ENCODE results near the gene UBXN2A.

The UBXN2A gene

DNA sequence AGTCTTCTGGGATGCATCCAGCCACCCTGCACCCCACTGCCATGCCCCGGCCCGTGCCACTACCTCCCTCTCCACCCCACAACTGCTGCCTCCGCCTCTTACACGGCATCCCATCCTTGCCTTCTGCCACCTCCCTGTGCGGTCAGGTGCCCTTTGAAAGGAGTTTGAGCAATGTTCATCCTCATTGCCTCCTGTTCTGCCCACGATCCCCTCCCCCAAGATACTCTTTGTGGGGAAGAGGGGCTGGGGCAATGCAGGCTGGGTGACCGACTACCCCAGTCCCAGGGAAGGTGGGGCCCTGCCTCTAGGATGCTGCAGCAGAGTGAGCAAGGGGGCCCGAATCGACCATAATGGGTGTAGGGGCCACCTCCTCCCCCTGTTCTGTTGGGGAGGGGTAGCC is 78.0 kb downstream of the UBXN2A start:
- Histone ChIP-seq H3K4me3 (ENCODE audit: low read depth, low read length) (no peak overlapping the region), H3K27me3 (ENCODE audit: control insufficient read depth, insufficient read depth, low read length) (no peaks in the 10 kb centered on the region), H3K9me3 (ENCODE audit: control insufficient read depth, low read length) (no peaks in the 10 kb centered on the region), H2AFZ (no peak overlapping the region), H3K27ac (no peak overlapping the region), H3K4me1 (no peaks in the 10 kb centered on the region), H3K79me2 (no peaks in the 10 kb centered on the region), H3K4me2 (ENCODE audit: low read length) (no peak overlapping the region), H3K36me3 (ENCODE audit: control insufficient read depth, insufficient read depth, low read length) (no peaks in the 10 kb centered on the region), H3K9ac (no peak overlapping the region)
- TF ChIP-seq, protein P1, sequence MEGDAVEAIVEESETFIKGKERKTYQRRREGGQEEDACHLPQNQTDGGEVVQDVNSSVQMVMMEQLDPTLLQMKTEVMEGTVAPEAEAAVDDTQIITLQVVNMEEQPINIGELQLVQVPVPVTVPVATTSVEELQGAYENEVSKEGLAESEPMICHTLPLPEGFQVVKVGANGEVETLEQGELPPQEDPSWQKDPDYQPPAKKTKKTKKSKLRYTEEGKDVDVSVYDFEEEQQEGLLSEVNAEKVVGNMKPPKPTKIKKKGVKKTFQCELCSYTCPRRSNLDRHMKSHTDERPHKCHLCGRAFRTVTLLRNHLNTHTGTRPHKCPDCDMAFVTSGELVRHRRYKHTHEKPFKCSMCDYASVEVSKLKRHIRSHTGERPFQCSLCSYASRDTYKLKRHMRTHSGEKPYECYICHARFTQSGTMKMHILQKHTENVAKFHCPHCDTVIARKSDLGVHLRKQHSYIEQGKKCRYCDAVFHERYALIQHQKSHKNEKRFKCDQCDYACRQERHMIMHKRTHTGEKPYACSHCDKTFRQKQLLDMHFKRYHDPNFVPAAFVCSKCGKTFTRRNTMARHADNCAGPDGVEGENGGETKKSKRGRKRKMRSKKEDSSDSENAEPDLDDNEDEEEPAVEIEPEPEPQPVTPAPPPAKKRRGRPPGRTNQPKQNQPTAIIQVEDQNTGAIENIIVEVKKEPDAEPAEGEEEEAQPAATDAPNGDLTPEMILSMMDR (IDR thresholded peaks at IDR 0.05): no peak

DNA sequence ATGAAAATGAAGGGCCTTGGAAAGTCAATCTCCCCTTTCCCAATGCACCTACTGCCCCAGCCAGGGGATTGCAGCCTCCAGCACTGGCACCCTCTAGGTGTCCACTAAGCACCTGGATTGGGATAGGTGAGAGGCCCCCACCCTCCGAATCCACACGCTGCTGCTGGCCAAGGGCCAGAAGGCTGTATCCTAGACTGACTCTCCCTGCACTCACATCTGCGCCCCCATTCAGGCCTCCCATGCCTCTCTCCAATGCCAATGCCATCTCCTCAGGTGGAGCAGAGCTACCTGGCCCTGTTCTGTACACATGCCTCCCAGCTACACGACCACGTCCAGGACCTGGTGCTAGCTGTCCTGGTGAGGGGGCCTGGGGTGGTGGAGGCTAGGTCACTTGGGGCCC is 79.5 kb downstream of the UBXN2A start:
- H3K9me3 ChIP-seq (ENCODE audit: control insufficient read depth, low read length): no peaks in the 10 kb centered on the region
- H3K27me3 ChIP-seq (ENCODE audit: control insufficient read depth, insufficient read depth, low read length): no peaks in the 10 kb centered on the region
- no peak overlapping the region for H3K4me3 ChIP-seq (ENCODE audit: low read depth, low read length)
- H3K4me2 ChIP-seq (ENCODE audit: low read length): no peak overlapping the region
- no peak overlapping the region for H3K27ac ChIP-seq
- no peaks in the 10 kb centered on the region for H3K79me2 ChIP-seq
- no peak overlapping the region for H3K9ac ChIP-seq
- no peaks in the 10 kb centered on the region for H3K4me1 ChIP-seq
- TF ChIP-seq, protein P1 (IDR thresholded peaks at IDR 0.05): no peak
- H2AFZ ChIP-seq: no peak overlapping the region
- no peaks in the 10 kb centered on the region for H3K36me3 ChIP-seq (ENCODE audit: control insufficient read depth, insufficient read depth, low read length)

DNA sequence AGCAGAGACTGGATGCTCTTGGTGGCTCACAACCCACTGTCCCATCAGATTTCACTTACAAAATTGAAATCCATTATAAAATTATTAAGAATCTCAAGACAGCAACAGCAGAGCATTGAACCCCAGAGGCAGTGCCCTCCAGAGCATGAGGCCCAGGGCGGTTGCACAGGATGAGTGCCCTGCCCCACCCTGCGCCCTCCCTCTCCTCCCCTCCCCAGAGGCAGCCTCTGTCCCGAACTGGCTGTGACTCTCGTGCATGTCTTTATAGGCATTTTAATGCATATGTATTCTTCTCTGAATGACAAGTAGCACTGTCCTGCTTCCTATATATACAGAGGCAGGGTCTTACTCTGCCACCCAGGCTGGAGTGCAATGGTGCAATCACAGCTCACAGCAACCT is 80.0 kb downstream of the UBXN2A start:
- H3K79me2 ChIP-seq: no peaks in the 10 kb centered on the region
- no peak overlapping the region for H3K9ac ChIP-seq
- H3K27ac ChIP-seq: no peak overlapping the region
- H3K27me3 ChIP-seq (ENCODE audit: control insufficient read depth, insufficient read depth, low read length): no peaks in the 10 kb centered on the region
- H3K9me3 ChIP-seq (ENCODE audit: control insufficient read depth, low read length): no peaks in the 10 kb centered on the region
- TF ChIP-seq, protein P1 (IDR thresholded peaks at IDR 0.05): no peak
- no peak overlapping the region for H2AFZ ChIP-seq
- H3K4me2 ChIP-seq (ENCODE audit: low read length): no peak overlapping the region
- H3K4me1 ChIP-seq: no peaks in the 10 kb centered on the region
- no peak overlapping the region for H3K4me3 ChIP-seq (ENCODE audit: low read depth, low read length)
- no peaks in the 10 kb centered on the region for H3K36me3 ChIP-seq (ENCODE audit: control insufficient read depth, insufficient read depth, low read length)

DNA sequence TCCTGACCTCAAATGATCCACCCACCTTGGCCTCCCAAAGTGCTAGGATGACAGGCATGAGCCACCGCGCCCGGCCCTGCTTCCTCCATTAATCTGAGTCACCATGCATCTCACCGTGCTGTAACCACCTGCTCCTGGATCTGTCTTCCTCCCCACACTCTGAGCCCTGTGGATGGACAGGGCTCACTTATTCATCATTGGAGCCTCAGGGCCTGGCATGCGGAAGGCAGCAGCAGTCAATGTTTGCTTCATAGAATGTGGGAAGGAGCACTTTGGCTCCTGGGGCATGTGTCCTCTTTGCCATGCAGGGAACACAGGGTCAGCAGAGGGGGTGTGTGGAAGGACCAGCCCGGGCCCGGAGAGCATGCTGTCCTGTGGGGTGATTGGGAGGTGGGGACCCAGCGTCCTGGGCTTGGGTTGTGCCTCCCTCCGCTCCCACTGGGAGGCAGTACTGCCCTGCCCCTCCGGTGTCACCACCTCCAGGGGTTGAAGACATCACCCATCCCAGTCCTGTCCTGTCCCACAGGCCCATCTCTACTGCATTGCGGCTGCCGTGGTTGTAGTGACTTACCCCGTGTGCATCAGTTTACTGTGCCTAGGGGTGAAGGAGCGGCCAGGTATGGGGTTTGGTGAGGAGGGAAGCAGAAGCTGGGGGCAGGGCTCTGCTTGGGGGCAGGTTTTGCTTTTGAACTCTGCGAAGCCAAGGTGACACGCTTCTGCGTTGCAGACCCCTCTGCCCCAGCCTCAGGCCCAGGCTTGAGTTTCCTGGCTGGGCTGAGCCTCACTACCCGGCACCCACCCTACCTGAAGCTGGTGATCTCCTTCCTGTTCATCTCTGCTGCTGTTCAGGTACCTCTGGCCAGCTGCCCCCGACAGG is 81.1 kb downstream of the UBXN2A start:
- no peak overlapping the region for H3K4me2 ChIP-seq (ENCODE audit: low read length)
- H3K27ac ChIP-seq: no peak overlapping the region
- no peak overlapping the region for H3K4me3 ChIP-seq (ENCODE audit: low read depth, low read length)
- H2AFZ ChIP-seq: no peak overlapping the region
- H3K4me1 ChIP-seq: no peaks in the 10 kb centered on the region
- no peaks in the 10 kb centered on the region for H3K27me3 ChIP-seq (ENCODE audit: control insufficient read depth, insufficient read depth, low read length)
- no peaks in the 10 kb centered on the region for H3K36me3 ChIP-seq (ENCODE audit: control insufficient read depth, insufficient read depth, low read length)
- TF ChIP-seq, protein P1 (IDR thresholded peaks at IDR 0.05): peak; percentile 26
- H3K79me2 ChIP-seq: no peaks in the 10 kb centered on the region
- no peaks in the 10 kb centered on the region for H3K9me3 ChIP-seq (ENCODE audit: control insufficient read depth, low read length)
- no peak overlapping the region for H3K9ac ChIP-seq

Data from parathyroid adenoma (tissue), 2 donors.